Measurements from ENCODE around the gene EIF2D. TPM values are rescaled to one million over a fixed set of nuclear protein-coding genes. Genes with fewer than 3 reads are reported as not detected.

EIF2D gene
- total and polyA plus RNA-seq, 9 of the 15 experiments (the other 6 are each of a cell fraction or from before 2014, with no cell fraction given): 81.1 to 138 (median 93.9) TPM

- no peak for TF ChIP-seq TEAD4 (IDR thresholded peaks at IDR 0.05; ENCODE audit: low read length)
- peak; percentile 56; the same call in 1 of the 2 replicates for TF ChIP-seq TEAD4 (CRISPR knock-in tag; IDR thresholded peaks at IDR 0.05; ENCODE audit: borderline replicate concordance)
- no peak for TF ChIP-seq ESRRA (IDR thresholded peaks at IDR 0.05; ENCODE audit: borderline replicate concordance, low read depth)
- TF ChIP-seq, protein P1, sequence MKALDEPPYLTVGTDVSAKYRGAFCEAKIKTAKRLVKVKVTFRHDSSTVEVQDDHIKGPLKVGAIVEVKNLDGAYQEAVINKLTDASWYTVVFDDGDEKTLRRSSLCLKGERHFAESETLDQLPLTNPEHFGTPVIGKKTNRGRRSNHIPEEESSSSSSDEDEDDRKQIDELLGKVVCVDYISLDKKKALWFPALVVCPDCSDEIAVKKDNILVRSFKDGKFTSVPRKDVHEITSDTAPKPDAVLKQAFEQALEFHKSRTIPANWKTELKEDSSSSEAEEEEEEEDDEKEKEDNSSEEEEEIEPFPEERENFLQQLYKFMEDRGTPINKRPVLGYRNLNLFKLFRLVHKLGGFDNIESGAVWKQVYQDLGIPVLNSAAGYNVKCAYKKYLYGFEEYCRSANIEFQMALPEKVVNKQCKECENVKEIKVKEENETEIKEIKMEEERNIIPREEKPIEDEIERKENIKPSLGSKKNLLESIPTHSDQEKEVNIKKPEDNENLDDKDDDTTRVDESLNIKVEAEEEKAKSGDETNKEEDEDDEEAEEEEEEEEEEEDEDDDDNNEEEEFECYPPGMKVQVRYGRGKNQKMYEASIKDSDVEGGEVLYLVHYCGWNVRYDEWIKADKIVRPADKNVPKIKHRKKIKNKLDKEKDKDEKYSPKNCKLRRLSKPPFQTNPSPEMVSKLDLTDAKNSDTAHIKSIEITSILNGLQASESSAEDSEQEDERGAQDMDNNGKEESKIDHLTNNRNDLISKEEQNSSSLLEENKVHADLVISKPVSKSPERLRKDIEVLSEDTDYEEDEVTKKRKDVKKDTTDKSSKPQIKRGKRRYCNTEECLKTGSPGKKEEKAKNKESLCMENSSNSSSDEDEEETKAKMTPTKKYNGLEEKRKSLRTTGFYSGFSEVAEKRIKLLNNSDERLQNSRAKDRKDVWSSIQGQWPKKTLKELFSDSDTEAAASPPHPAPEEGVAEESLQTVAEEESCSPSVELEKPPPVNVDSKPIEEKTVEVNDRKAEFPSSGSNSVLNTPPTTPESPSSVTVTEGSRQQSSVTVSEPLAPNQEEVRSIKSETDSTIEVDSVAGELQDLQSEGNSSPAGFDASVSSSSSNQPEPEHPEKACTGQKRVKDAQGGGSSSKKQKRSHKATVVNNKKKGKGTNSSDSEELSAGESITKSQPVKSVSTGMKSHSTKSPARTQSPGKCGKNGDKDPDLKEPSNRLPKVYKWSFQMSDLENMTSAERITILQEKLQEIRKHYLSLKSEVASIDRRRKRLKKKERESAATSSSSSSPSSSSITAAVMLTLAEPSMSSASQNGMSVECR (CRISPR knock-in tag; IDR thresholded peaks at IDR 0.05): peak; percentile 46; the same call in 1 of the 2 replicates
- TF ChIP-seq HOXB6 (CRISPR knock-in tag; IDR thresholded peaks at IDR 0.05; ENCODE audit: borderline replicate concordance): no peak
- TF ChIP-seq PHTF2 (CRISPR knock-in tag; IDR thresholded peaks at IDR 0.05): no peak
- TF ChIP-seq, protein P2, sequence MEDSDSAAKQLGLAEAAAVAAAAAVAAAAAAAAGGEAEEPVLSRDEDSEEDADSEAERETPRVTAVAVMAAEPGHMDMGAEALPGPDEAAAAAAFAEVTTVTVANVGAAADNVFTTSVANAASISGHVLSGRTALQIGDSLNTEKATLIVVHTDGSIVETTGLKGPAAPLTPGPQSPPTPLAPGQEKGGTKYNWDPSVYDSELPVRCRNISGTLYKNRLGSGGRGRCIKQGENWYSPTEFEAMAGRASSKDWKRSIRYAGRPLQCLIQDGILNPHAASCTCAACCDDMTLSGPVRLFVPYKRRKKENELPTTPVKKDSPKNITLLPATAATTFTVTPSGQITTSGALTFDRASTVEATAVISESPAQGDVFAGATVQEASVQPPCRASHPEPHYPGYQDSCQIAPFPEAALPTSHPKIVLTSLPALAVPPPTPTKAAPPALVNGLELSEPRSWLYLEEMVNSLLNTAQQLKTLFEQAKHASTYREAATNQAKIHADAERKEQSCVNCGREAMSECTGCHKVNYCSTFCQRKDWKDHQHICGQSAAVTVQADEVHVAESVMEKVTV (CRISPR knock-in tag; IDR thresholded peaks at IDR 0.05): no peak
- no peak for TF ChIP-seq ASH1L (IDR thresholded peaks at IDR 0.05; ENCODE audit: borderline replicate concordance, low read depth, partially characterized antibody)
- no peak for TF ChIP-seq RBM25 (IDR thresholded peaks at IDR 0.05; ENCODE audit: low read depth, low read length, severe bottlenecking)
- no peak for TF ChIP-seq HNRNPUL1 (IDR thresholded peaks at IDR 0.05; ENCODE audit: low read length)
- no peak for TF ChIP-seq MAFK (IDR thresholded peaks at IDR 0.05; ENCODE audit: low read length)
- no peak for TF ChIP-seq ZC3H4 (CRISPR knock-in tag; IDR thresholded peaks at IDR 0.05; ENCODE audit: borderline replicate concordance)
- TF ChIP-seq ILK (tag; IDR thresholded peaks at IDR 0.05; ENCODE audit: borderline replicate concordance, low read depth): no peak
These were observed 31.7 kb downstream of the EIF2D start (continued) for GRCh38 chr1:206580438-206581113.
